ENCODE results near the gene DGUOK.

Gene DGUOK

GRCh38 chr2:73952499-73953446 is 26.1 kb downstream of the DGUOK start:
- TF ChIP-seq CTCF (conservative IDR thresholded peaks at IDR 0.05; ENCODE audit: low read depth, low read length): no peak
- H3K4me3 ChIP-seq (ENCODE audit: low read length): no peak overlapping the region
- DNase-seq (ENCODE audit: low read depth): no peak

- no peak for TF ChIP-seq CTCF (conservative IDR thresholded peaks at IDR 0.05; ENCODE audit: low read depth, low read length)
- DNase-seq (ENCODE audit: low read depth): no peak
- H3K4me3 ChIP-seq (ENCODE audit: low read length): no peak overlapping the region
Measured at GRCh38 chr2:73956218-73956865, 29.7 kb downstream of the DGUOK start.

GRCh38 chr2:73961274-73961673 is 34.6 kb downstream of the DGUOK start:
- H3K4me3 ChIP-seq (ENCODE audit: low read length): no peak overlapping the region
- TF ChIP-seq CTCF (conservative IDR thresholded peaks at IDR 0.05; ENCODE audit: low read depth, low read length): no peak
- no peak for DNase-seq (ENCODE audit: low read depth)

GRCh38 chr2:73961823-73962615 is 35.3 kb downstream of the DGUOK start:
- DNase-seq (ENCODE audit: low read depth): no peak
- H3K4me3 ChIP-seq (ENCODE audit: low read length): no peak overlapping the region
- no peak for TF ChIP-seq CTCF (conservative IDR thresholded peaks at IDR 0.05; ENCODE audit: low read depth, low read length)

- DNase-seq (ENCODE audit: low read depth): no peak
- no peak overlapping the region for H3K4me3 ChIP-seq (ENCODE audit: low read length)
- TF ChIP-seq CTCF (conservative IDR thresholded peaks at IDR 0.05; ENCODE audit: low read depth, low read length): no peak
Measured at GRCh38 chr2:73962798-73963197, 36.1 kb downstream of the DGUOK start.

GRCh38 chr2:73963385-73964120 is 36.9 kb downstream of the DGUOK start:
- H3K4me3 ChIP-seq (ENCODE audit: low read length): no peak overlapping the region
- no peak for TF ChIP-seq CTCF (conservative IDR thresholded peaks at IDR 0.05; ENCODE audit: low read depth, low read length)
- no peak for DNase-seq (ENCODE audit: low read depth)

All from retinal pigment epithelial cell (primary cell).